Pancreas (tissue), 10 donors: Measurements from ENCODE around the gene PCSK7. TPM values are rescaled to one million over a fixed set of nuclear protein-coding genes. Genes with fewer than 3 reads are reported as not detected.

Source experiments
- ATAC-seq, 4 donors: fragments of 200-7000 bp; cut with Tn5 transposase; one replicate each; pipeline versions ENCODE4 v1.8.0 to v1.9.1; 2020; ENCODE audit warnings: mild to moderate bottlenecking in 4 of 4, moderate library complexity in 4 of 4
- DNase-seq, 6 donors: peaks; one replicate each; pipeline ENCODE4 v3.0.0-alpha.2; 2020
- FAIRE-seq: peaks from 2 replicates; lab custom pipeline; 2012; peaks lifted over from hg19 to GRCh38; lab: Jason Lieb, UNC
- H3K27ac ChIP-seq, 4 donors: fragments of 200-600 bp; sonication (generic); 1 replicate in 3 of 4; 2 replicates in 1 of 4; pipeline versions ENCODE4 v1.5.0 to v1.8.0; 2020
- H3K27me3 ChIP-seq, 4 donors: fragments of 200-600 bp; one replicate each; pipeline ENCODE4 v1.8.0; 2021
- H3K36me3 ChIP-seq, 3 donors: fragments of 200-600 bp; sonication (generic) in 1 of 3; one replicate each; pipeline versions ENCODE4 v1.5.0 to v1.8.0; 2020 to 2021
- H3K4me1 ChIP-seq, 3 donors: fragments of 200-600 bp; one replicate each; pipeline ENCODE4 v1.8.0; 2021
- H3K4me3 ChIP-seq, 4 donors: fragments of 200-600 bp; sonication (generic) in 2 of 4; one replicate each; pipeline versions ENCODE4 v1.5.0 to v1.8.0; 2020 to 2021
- H3K9me3 ChIP-seq, 4 donors: fragments of 200-600 bp; one replicate each; pipeline ENCODE4 v1.8.0; 2021
- CTCF ChIP-seq, 4 donors: fragments of 200-600 bp; sonication (generic) in 3 of 4; IDR thresholded peaks; one replicate each; pipeline versions ENCODE4 v1.5.0 to v1.8.0; 2021; ENCODE audit warnings: antibody characterized with exemption in 4 of 4
- WGBS, 2 donors: extraction: QIAGEN DNeasy Blood & Tissue Kit; methylation state at CpG; one replicate each; pipeline ENCODE4 v1.1.7; 2013; 5-methylcytosine and 5-hydroxymethylcytosine counted together
- intact Hi-C, 3 donors: fragments of 100-400 bp; cut with DNase I; formaldehyde crosslinking; loops; one replicate each; pipeline versions ENCODE4 v1.11.1 to v1.14.2; 2022
- polyA plus RNA-seq, 2 donors: library from polyadenylated mRNA; stranded (reverse); fragments of 200-250 nt; gene quantifications; one replicate each; pipeline ENCODE4 v1.2.3, GENCODE V29; 2013
- total RNA-seq, 6 donors: library from RNA; stranded (reverse); fragmentation: NEBNext Ultra II Directional in 4 of 6; extraction: Animal tissue kit (Norgen Biotek cat#: 25700) in 4 of 6; gene quantifications; one replicate each; pipeline versions ENCODE4 v1.2.1 to v1.2.4, GENCODE V29; 2021 to 2023
- donor health status: healthy with polysubstance abuse.
- donor health status: DM: no; HTN: no; CAD: no; lungs with moderate emphysema.
- donor health status: DM: no; HTN: no; CAD: no.
- donor health status: control.
- donor health status: control.
- donor health status: Bipolar disorder and iron deficiency.
- donor health status: DM: yes; HTN: yes; CAD: no.
- donor health status: DM: no; HTN: no; CAD: no.
- donor health status: DM: no; HTN: no; CAD: no.
- donor health status: DM: yes; HTN: yes; CAD: no.

Gene PCSK7
- total and polyA plus RNA-seq, 8 donors: 20.3 to 44.2 (median 28.6) TPM

- no peaks in the 10 kb centered on the region for H3K4me1 ChIP-seq
- H3K9me3 ChIP-seq: no peaks in the 10 kb centered on the region
- TF ChIP-seq CTCF (IDR thresholded peaks at IDR 0.05): no peak
- H3K27ac ChIP-seq: no peak overlapping the region
- H3K27me3 ChIP-seq: no peaks in the 10 kb centered on the region
- H3K36me3 ChIP-seq: peaks cover 0 to 6% (median 0%) of the 10 kb centered on the region in 3 donors
- peak in 2 of 6 donors; percentile 47 to 55 for DNase-seq
- no peak overlapping the region for H3K4me3 ChIP-seq
- intact Hi-C loops: loop anchor here in 2 of 3 donors (5.0 kb wide), 1 partner anchor 72 kb away; no protein-coding TSS in a partner anchor
- no peak for FAIRE-seq
- 78 to 82% methylated on average over 15 to 17 of the region's 17 CpGs for WGBS, 2 donors
- no peak for ATAC-seq
These were observed 27.4 kb downstream of the PCSK7 start for GRCh38 chr11:117204283-117205080.

GRCh38 chr11:117203069-117203407 lies 28.8 kb downstream of the PCSK7 start:
- DNase-seq: peak in 2 of 6 donors; percentile 26 to 51
- H3K9me3 ChIP-seq: no peaks in the 10 kb centered on the region
- intact Hi-C loops: no loop called here
- no peaks in the 10 kb centered on the region for H3K4me1 ChIP-seq
- no peak for ATAC-seq
- WGBS, 2 donors: 93 to 98% methylated on average over 10 of the region's 10 CpGs
- H3K36me3 ChIP-seq: peaks cover 0 to 6% (median 0%) of the 10 kb centered on the region in 3 donors
- H3K4me3 ChIP-seq: no peak overlapping the region
- no peak overlapping the region for H3K27ac ChIP-seq
- no peak for FAIRE-seq
- H3K27me3 ChIP-seq: no peaks in the 10 kb centered on the region
- TF ChIP-seq CTCF (IDR thresholded peaks at IDR 0.05): no peak

- no peaks in the 10 kb centered on the region for H3K4me1 ChIP-seq
- no peak for ATAC-seq
- no peak for FAIRE-seq
- no peak for TF ChIP-seq CTCF (IDR thresholded peaks at IDR 0.05)
- H3K27me3 ChIP-seq: no peaks in the 10 kb centered on the region
- intact Hi-C loops: no loop called here
- peaks cover 0 to 6% (median 0%) of the 10 kb centered on the region in 3 donors for H3K36me3 ChIP-seq
- no peaks in the 10 kb centered on the region for H3K9me3 ChIP-seq
- peak in 2 of 6 donors; percentile 15 to 42 for DNase-seq
- 74 to 86% methylated on average over 7 of the region's 7 CpGs for WGBS, 2 donors
- peak overlapping the region in 1 of 4 donors; percentile 5 for H3K27ac ChIP-seq
- no peak overlapping the region for H3K4me3 ChIP-seq
These were observed 29.3 kb downstream of the PCSK7 start for GRCh38 chr11:117202386-117203068.

GRCh38 chr11:117201658-117202305 lies 30.1 kb downstream of the PCSK7 start:
- peak in 2 of 6 donors; percentile 45 to 80 for DNase-seq
- H3K4me3 ChIP-seq: peak overlapping the region in 2 of 4 donors; percentile 1 to 17
- peak overlapping the region in 1 of 4 donors; percentile 22 for H3K27ac ChIP-seq
- FAIRE-seq: no peak
- H3K4me1 ChIP-seq: peaks cover 0 to 4% (median 0%) of the 10 kb centered on the region in 3 donors
- H3K9me3 ChIP-seq: no peaks in the 10 kb centered on the region
- 70 to 74% methylated on average over 14 of the region's 14 CpGs for WGBS, 2 donors
- peaks cover 0 to 6% (median 0%) of the 10 kb centered on the region in 3 donors for H3K36me3 ChIP-seq
- intact Hi-C loops: no loop called here
- ATAC-seq: peak in 1 of 4 donors; percentile 0
- no peaks in the 10 kb centered on the region for H3K27me3 ChIP-seq
- TF ChIP-seq CTCF (IDR thresholded peaks at IDR 0.05): no peak
